Suprapubic skin (tissue), 4 donors: Measurements from ENCODE around the gene CR2.

ENCODE experiments used
- CTCF ChIP-seq, 2 donors: fragments of 200-600 bp in 1 of 2; fragments of 450-650 bp in 1 of 2; sonication (generic) in 1 of 2; IDR thresholded peaks; one replicate each; pipeline ENCODE4 v1.5.1; 2016 to 2019; ENCODE audit warnings: antibody characterized with exemption in 2 of 2, mild to moderate bottlenecking in 1 of 2, moderate library complexity in 1 of 2
- EP300 ChIP-seq: sonication (generic); formaldehyde crosslinking; IDR thresholded peaks from one replicate; pipeline ENCODE4 v1.6.1; 2017; ENCODE audit warnings: antibody characterized with exemption
- POLR2A ChIP-seq, 2 donors: fragments of 450-650 bp; IDR thresholded peaks; one replicate each; pipeline ENCODE4 v1.6.1; 2017; ENCODE audit warnings: antibody characterized with exemption in 2 of 2, mild to moderate bottlenecking in 2 of 2, moderate library complexity in 2 of 2
- POLR2AphosphoS5 ChIP-seq, 3 donors: sonication (generic); formaldehyde crosslinking; IDR thresholded peaks; one replicate each; pipeline ENCODE4 v1.6.1; 2017; ENCODE audit warnings: antibody characterized with exemption in 3 of 3

DNA sequence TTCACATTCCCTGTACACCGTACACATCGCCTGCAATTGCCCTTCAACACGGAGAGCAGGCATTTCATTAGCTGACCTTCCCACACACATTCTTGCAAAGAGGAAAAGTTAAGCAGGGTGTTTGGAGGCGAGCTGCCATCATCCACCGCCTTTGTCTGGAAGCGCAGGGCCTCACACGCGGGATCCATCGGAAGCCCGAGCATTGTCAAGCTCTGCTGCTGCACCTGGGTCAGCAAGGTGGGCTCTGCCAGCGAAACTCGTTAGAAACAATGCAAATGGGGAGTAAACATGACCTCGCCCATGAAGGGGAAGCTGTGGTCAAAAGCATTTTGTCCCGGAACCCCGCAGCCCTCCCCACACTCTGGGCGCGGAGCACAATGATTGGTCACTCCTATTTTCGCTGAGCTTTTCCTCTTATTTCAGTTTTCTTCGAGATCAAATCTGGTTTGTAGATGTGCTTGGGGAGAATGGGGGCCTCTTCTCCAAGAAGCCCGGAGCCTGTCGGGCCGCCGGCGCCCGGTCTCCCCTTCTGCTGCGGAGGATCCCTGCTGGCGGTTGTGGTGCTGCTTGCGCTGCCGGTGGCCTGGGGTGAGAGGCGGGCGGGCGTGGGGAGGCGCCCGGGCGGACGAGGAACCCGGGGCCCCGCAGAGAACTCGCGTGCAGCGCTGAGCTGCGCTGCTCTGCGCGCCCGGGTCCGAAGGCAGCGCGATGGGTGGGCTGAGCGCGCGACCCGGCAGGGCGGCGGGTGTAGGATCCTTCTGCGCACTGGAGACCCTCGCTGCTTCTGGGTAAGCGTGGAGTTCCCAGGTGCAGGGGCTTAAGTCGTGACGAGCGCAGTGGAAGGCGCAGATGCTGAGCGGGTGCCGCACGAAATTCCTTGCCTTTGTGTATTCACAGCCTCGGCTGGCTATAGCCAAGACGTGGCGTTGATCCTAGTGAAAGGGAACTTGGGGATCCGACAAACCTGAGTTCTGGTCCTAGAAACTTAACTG, 42.0 kb downstream of the CR2 start, which contains the start of gene CR1:
- no peak for TF ChIP-seq POLR2A (IDR thresholded peaks at IDR 0.05)
- no peak for TF ChIP-seq EP300
- TF ChIP-seq CTCF (IDR thresholded peaks at IDR 0.05), result no peak
- no peak for TF ChIP-seq POLR2AphosphoS5 (IDR thresholded peaks at IDR 0.05)
